Middle frontal gyrus (tissue), 1 donor: ENCODE data around the gene NR4A1.
A peak's percentile ranks its signal among the peaks of the same experiment; 100 is the strongest.

ENCODE experiments used
- DNase-seq: peaks from one replicate; pipeline ENCODE4 v3.0.0-alpha.2; 2015; ENCODE audit warnings: low spot score; ENCODE audit errors: extremely low spot score

NR4A1 gene

DNA sequence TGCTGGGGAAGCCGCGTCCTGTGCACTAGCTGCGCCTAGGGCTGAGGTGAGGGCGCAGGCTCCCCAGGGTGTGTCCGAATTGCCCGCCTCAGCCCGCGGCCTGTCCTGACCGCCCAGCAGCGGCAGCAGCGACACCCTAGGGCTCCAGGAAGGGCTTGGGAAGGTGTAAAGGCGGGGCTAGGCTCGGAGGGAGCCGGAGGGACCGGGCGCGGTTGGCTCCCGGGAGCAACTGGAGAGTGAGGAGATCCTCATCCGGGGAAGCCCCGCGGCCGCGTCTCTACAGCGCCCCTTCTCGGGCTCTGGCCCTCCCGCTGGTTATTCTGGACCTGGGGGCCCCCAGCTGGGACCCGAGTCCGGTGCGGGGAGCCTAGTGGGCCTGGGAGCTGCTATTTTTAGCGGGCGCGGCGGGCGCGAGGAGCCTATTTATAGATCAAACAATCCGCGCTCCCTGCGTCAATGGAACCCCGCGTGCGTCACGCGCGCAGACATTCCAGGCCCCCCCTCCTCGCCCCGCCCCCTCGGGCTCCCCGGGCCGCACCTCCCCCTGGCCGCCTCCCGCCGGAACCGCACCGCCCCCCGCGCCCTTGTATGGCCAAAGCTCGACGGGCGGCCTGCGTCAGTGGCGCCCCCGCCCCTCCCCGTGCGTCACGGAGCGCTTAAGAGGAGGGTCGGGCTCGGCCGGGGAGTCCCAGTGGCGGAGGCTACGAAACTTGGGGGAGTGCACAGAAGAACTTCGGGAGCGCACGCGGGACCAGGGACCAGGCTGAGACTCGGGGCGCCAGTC, at the start of gene NR4A1:
Gene NR4A1, plus strand, starts transcription at position 685 of the 784 bp plus-strand sequence. CDS start 2,887 bp downstream, outside the sequence.
- DNase-seq = peak; percentile 83

DNA sequence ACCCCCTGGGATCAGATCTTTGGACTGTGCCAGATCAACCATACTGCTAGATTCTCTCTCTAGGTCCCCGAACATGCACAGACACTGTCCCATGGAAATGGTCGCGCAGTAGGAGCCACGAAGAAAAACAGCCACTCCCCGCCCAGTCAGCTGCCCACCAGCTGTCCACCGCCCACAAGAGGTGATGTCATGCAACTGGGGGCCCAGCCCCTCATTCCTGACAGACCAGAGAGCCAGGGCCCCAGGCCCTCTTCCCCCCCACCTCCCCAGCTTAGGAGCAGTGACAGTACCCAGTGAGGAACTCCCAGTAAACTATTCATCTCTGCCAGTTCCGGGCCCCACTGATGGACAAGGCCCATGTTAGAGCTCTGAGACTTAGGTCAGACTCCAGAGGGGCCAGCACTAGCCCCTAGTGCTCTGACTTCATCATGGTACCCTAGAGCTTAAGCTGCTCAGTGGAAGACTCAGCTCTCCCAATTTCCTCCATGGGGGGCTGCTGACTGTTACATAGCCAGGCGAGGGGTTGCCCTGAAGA, 48.2 kb upstream of the NR4A1 start:
- no peak for DNase-seq

DNA sequence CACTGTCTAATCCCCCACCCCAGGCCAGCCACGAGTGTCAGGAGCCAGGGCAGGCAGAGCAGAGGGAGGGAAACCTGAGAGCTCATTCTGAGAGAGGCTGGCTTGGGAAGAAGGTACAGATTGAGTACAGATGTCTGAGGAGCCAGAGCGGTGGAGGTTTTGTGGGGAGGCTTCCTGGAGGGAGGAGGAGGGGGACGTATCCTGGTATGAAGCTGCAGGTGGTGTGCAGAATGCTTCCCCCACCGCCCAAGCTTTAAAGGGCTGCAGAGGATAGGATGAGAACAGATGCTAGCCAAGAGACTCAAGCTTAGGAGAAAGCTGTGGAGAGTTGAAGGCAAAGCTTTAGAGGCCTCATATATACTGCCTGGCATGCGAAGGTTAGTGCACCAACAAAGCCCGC, 47.7 kb upstream of the NR4A1 start:
- no peak for DNase-seq

DNA sequence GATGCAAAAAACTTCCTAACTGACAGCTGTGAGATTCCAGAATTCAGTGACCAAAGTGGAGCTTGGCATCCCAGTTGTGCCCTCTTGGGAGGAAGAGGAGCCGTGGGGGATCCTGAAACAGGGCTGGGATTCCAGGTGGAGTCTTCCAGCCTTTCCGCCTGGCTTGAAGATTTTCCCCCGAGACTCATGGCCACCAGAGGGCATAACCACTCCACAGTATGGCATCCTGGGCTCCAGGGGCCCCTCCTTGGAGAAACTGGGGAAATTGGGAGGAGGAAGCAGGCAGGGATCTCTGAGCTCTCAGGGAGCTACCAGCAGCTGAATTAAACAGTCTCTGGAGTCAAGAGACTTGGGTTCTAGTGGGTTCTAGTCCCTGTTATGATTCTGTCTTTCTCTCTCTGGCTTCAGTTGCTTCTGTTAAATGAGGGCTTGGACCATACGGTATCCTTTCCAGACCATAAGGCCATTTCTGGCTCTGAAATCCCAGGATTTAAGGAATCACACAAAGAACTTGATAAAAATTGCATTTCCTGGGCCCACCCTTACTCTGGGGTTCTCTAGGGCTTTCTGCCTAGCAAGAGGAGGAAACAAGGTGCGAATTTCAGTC, 47.1 kb upstream of the NR4A1 start:
- DNase-seq = peak; percentile 43

DNA sequence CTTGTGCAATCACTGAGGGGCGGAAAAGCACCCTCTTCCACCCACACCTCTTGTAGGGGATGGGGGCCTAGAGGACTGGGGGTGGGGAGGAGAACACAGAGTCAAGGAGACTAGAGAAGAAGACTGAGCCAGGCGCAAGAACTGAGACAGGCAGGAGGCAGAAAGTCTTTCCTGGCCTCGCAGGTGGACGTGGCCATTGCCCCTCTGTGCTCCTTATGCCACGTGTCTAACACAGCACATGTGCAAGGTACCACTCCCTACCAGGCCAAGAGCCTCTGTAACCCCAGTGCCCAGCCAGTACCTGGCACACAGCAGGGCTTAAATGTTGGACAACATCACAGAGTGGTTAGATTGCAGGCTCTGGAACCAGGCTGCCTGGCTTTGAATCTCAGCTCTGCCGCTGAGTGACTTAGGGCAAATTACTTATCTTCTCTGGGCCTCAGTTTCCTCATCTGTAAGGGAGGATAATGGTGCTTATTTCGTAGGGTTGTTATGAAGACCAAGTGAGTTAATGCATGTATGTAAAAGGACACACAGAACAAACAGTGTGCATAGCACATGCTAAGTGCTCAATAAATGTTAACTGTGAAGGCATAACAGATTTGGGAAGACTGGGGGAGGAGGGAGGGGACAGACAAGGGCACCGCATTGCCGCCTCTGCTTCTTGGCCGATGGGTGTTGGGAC, 45.9 kb upstream of the NR4A1 start:
- no peak for DNase-seq

DNA sequence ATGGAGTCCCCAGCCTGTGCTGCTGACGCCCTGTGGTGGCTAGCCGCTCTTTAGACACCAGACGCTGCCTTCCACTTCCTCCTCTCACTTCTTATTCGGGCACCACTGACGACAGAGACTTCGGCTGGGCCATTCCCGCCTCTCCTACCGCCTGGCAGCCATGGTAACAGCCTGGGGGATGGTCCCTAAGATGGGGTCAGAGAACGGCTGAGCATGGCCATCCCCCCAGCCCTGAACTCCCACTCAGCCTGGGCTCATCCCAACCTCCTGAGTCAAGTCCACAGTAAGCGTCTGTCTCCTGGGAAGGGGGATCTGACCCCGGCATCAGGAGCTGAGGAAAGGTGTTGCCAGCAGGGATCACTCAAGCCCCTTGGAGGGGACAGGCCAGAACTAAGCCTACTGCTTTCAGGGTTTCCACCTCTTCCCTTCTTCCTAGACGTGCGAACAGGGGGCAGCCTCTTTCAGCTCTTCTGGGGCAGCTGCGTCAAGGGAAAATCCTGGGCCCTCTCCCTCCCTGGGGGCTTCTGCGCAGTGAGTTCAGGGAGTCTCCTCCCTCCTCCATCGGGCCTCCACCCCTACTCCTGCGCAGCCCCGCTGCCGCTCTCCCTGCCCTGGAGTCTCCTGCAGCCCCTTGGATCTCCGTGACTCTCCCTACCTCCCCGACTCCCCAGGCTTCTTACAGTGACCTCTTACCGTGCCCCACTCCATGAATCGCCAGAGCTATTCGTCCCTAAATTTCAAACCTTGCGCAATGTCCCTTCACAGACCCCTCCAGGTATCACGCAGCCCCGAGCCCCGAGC, 45.1 kb upstream of the NR4A1 start:
- peak; percentile 62 for DNase-seq

DNA sequence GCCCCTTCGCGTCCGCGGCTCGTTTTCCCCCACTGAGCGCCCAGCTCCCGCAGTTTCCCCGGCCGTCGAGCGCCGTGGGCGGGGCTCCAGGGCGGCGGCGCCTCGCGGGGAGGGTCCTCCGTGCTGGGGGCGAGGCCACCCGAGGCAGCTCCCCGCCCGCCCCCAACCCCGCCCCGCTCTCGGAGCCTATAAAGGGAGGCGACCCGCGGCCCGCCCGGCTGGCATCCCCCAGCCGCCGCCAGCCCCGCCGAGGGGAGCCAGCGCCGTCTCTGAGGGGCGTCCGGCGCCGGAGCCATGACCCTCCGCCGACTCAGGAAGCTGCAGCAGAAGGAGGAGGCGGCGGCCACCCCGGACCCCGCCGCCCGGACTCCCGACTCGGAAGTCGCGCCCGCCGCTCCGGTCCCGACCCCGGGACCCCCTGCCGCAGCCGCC, 44.5 kb upstream of the NR4A1 start, which contains the start of gene TAMALIN:
Gene TAMALIN, plus strand, starts transcription at position 221 of the 432 bp plus-strand sequence. Its CDS starts 74 bp downstream, at position 295.
- no peak for DNase-seq

DNA sequence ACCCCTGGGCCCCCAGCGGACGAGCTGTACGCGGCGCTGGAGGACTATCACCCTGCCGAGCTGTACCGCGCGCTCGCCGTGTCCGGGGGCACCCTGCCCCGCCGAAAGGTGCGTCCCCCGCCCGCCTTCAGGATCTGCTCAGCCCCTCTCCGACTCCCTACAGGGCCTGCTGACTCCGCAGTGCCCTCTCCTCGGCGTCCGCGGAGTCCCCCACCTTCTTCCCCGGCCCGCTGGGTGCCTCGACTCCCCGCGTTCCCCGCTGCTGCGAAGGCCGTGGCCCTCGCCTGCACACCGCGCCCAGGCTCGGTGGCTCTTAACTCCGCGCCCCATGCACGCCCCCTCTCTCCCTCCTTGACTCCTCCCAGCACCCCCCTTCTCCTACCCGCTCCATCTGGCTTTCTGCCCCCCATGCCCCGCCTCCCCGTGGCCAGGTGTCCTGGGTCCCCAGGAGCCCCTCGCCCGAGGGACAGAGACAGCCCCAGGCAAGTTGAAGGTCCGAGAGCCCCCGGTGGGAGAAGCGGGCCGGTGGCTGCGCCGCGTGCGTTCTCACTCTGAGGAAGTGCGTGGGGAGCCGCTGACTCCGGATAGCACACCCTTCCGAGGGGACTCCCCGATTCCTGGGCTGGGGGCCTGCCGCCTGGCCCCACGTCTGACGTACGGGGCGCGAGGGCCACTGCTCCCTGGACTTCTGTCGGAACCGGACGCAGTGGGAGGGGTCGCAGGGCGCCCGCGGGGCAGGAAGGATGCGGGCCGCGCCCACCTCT, 43.9 kb upstream of the NR4A1 start:
- DNase-seq = no peak

DNA sequence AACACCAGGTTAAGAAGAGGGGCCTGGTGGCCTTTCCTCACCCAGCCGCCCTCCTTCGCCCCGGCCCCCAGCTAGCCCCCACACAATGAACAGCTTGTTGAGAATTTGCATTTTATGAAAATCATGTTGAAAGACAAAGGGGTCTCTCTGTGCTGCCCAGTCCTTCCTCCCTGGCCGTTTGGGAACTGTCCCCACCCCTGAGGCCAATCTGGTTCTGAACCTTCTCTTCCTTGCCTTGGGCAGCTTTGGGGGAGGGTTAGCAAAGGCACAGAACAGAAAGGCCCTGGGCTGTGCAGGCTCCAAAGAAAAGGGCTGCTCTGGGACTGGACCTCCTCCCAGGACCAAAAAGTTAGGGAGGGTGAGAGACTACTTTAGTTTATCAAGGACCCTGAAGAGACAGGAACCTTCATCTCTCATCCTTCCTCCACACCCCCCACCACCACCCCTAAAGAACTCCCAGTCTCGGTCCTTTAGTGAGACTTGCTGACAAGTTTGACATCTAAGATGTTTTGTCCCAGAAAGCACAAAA, 43.2 kb upstream of the NR4A1 start:
- no peak for DNase-seq

DNA sequence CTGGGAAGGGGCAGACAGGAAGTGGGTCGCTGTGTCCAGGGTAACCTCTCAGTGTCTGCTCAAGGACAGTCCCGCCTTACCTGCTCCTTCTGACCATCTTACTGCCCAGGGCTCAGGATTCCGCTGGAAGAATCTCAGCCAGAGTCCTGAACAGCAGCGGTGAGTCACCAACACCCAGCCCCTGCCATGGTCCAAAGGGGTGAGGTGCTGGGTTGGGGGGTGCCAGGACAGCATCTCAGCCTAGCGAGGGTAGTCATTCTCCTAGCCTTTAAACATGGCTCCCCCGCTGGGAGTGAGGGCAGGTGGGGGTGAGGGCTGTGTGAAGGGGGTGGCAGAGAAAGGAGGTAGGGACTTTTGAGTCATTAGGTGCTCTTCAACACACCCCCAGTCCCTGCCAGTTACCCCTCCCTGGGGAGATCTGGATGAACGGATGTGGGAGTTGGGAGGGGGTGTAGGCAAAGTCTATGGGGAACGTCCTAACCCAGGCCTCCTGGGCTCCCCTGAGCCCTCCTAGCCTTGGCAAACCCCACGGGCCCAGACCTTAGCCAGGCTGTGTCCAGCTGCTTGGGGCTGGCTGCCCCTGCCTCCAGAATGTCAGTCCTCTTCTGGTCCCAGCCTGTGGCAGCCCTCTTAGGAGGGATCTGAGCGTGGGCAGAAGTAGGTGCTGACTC, 42.0 kb upstream of the NR4A1 start:
- no peak for DNase-seq

DNA sequence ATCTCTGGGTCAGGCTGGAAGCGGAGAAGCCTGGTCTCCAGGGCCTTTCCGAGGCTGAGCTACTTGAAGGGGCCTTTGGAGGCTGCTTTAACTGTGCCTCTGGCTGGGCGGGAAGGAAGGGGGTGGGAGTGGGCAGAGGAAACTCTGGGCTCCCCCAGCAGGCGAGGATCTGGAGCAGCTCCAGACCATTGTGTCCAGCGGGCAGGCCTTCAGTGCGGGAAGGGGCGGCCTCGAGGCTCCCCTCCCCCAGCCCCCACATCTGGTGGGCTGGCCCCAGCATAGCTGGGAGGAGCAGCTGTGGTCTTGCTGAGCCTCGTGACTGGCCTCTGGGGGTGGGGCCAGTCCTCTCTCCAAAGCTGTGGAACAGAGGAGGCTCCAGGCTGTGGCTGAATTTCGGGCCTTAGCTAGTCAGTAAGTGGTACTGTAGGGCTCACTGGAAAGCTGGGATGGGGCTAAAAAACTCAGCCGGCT, 41.1 kb upstream of the NR4A1 start:
- no peak for DNase-seq

DNA sequence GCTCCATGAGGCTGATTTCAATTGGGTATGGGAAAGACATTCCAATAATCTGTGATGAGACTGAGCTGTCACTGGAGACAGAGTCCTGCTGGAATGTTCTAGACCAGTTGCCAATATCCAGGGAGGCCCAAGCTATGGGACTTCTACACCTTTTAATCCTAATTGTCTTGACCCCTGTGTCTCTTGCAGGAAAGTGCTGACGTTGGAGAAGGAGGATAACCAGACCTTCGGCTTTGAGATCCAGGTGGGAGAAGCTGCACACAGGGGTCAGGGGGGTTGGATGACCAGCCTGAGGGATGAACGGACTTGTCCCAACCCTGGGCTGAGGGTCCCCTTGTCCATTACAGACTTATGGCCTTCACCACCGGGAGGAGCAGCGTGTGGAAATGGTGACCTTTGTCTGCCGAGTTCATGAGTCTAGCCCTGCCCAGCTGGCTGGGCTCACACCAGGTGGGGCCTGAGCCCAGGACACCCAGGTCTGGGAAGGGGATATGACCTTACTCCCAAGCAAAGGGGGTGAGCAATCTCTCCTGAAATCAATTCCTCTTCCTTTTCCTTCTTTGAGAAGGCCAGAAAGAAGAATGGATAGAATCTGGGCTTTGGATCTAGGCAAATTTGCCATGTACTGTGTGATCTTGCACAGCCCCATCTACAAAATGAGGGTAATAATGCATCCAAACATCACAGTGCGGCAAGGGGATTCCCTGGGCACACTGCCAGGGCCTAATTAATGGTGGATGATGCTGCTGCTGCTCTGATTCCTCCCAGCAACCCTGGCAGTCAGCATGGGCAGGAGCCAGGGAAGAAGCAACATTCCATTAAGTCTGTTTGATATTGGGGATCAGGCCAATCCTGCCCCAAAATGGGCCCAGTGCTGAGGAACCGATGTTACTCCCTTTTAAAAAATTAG, 40.3 kb upstream of the NR4A1 start:
- no peak for DNase-seq

DNA sequence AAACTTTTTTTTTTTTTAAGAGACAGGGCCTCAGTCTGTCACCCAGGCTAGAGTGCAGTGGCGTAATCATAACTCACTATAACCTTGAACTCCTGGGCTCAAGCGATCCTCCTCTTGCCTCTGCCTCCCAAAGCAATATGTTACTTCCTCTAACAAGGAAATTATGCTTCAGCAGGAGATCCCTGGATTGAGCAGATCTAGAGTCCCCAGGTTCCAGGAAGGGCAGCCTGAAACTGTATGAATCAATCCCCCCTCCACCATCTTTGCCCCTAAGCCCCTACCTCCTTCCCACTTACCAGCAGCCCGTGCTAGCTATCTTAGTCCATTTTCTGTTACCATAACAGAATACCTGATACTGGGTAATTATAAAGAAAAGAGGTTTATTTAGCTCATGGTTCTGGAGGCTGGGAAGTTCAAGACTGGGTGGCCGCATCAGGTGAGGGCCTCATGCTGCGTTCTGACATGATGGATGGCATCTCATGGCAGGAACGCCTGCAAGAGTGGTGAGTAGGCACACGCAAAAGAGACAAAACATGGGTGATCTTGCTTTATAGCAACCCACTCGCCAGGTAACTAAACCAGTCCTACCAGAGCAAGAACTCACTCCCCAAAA, 39.5 kb upstream of the NR4A1 start:
- no peak for DNase-seq

DNA sequence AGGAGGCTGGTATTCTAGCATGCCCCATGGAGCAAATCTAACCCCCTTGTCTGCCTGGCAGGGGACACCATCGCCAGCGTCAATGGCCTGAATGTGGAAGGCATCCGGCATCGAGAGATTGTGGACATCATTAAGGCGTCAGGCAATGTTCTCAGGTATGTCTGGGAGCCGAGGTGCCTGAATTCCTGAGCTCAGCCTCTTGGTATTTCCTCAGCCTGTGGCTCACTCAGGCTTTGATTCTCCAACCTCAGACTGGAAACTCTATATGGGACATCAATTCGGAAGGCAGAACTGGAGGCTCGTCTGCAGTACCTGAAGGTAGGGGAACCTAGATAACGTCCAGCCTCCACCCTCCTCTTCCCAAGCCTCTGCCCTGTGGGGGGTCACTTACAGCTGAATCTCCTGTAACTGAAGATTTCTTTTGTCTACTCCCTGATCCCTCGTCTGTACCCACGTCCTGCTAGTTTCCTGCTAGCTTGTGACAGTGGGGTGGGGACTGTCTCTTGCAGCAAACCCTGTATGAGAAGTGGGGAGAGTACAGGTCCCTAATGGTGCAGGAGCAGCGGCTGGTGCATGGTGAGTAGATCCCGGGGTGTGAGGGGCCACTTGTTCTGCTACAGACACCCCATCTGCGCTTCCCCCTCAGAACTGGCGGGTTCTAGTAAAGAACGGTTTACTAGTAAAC, 37.5 kb upstream of the NR4A1 start:
- DNase-seq = no peak

DNA sequence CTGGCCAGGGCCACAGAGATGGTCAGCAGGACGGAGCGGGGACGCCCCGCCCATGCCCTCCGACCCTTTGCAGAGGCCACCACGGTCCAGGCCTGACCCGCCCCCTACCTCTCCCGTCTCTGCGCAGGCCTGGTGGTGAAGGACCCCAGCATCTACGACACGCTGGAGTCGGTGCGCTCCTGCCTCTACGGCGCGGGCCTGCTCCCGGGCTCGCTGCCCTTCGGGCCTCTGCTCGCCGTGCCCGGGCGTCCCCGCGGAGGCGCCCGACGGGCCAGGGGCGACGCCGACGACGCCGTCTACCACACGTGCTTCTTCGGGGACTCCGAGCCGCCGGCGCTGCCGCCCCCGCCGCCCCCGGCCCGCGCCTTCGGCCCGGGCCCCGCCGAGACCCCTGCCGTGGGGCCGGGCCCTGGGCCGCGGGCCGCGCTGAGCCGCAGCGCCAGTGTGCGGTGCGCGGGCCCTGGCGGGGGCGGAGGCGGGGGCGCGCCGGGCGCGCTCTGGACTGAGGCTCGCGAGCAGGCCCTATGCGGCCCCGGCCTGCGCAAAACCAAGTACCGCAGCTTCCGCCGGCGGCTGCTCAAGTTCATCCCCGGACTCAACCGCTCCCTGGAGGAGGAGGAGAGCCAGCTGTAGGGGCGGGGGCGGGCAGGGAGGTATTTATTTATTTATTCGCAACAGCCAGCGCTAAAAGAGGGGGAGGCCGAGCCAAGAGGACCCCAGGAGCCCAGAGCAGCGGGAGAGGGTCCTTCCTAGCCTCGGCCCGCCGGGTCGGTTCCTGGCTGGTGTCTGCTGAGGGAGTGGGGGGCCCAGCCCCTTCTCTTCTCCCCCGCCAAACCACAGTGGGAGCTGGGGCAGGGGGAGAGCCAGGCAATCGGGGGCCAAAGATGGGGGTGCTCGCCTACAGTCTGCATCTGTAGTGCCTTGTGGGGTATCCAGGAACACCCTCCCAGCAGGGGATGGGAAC, 36.4 kb upstream of the NR4A1 start:
- no peak for DNase-seq

DNA sequence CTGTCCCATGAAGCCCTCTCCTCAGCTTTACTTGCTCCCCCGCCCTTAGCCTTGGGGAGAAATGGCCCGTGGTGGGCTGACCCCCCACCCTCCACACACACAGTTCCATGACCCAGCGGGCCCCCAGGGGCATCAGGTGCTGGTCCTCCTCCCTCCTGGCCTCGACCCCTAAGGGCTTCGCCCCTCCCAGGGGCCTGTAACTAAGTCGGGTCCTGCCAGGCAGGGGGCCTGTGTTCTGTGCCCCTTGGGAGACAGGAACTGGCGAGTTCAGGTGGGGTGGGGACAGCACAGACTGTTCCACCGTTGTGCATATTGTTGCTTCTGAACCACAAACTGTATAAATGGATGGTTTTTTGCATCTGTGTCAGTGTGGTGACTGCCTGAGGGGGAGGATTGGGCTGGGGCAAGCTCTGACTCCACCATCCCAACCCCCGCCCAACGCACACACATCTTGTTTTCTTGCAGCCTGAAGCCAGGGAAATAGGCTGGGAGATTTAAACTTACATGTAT, 35.7 kb upstream of the NR4A1 start:
- DNase-seq = no peak
